Esophagus squamous epithelium (tissue), 4 donors: ENCODE data around the gene FHIT.

ENCODE experiments used
- CTCF ChIP-seq, 6 experiments: fragments of 450-650 bp in 4 of 6; fragments of 200-600 bp in 2 of 6; sonication (generic) in 2 of 6; IDR thresholded peaks; one replicate each; pipeline ENCODE4 v1.5.1; 2016 to 2019; ENCODE audit warnings: antibody characterized with exemption in 6 of 6, mild to moderate bottlenecking in 4 of 6, moderate library complexity in 4 of 6
- POLR2A ChIP-seq, 4 donors: fragments of 450-650 bp; IDR thresholded peaks; one replicate each; pipeline ENCODE4 v1.6.1; 2017; ENCODE audit warnings: antibody characterized with exemption in 4 of 4, mild to moderate bottlenecking in 4 of 4, moderate library complexity in 3 of 4

DNA sequence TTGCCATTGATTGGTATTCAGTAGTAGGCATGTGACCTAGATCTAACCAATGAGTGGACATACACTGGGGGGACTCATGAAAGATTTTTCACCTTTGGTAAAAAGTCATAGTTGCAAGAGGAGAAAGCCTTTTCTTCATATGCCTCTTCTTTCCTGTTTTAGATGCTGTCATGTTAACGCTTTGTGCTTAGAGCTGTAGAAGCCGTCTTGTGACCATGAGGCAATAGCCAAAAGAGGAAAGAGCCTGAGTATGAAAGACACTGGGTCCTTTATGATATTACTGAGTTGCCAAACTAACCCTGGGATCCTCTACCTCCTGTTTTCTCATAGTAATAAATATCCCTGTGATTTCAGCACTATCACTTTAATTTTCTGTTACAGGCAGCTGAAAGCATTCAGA lies 396.0 kb downstream of the FHIT start:
- TF ChIP-seq CTCF (IDR thresholded peaks at IDR 0.05), result no peak
- no peak for TF ChIP-seq POLR2A (IDR thresholded peaks at IDR 0.05)
